SKM-1 treated with dmso at 0.1 percent for 144 hours (cell line): Measurements from ENCODE around the gene TAF8.

ENCODE experiments used
- DNase-seq: peaks from one replicate; lab custom pipeline; 2025; ENCODE audit not compliant: unreplicated experiment; lab: John Stamatoyannopoulos, UW

Gene TAF8

DNA sequence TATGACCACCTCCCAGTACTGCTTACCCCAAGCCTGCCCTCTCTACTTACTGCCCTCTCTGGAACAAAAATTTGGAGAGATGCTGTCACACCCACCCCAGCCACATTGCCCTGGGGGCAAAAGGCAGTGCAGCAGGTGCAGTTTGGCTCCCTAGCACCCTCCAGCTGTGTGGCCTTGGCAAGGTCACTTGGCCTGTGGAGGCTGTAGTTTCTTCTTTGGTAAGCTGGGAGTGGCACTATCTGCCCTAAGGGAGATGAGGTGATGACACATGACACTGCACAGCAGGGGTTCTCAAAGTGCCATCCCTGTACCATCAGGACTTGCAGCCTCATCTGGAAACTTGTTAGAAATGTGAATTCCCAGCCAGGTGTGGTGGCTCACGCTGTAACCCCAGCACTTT lies 44.8 kb downstream of the TAF8 start:
- no peak for DNase-seq

DNA sequence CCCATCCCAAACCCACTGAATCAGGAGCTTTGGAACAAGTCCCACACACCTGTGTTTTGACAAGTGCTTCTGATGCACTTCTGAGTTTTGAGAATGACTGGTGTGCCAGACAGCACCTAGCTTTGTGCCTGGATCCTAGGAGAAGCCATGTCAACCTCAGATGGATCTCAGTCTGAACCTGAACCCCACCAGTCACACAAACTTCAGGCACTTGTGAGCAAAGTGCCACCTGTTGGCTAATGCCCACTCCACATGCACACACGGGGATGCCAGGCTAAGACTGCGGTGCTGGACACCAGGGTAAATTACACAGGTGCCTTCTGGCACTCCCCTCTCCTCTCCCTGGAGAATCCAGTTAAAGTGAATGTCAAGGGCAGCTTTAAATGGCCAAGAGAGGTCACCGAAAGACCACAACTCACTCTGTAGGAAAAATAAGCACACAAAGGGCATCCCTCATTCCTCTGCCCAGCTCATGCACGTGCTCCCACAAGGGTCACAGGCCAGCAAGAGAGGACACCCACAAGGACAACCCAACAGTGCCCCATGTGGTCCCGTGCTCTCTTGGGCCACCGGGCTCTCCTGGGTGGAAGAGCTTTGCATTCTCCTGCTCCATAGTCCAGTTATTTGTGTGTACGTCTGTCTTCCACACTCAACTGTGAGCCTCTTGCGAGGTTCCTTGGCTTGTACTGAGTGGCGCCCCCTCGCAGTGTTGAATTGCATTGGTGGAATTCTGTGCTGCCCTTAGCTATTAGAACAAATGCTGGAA lies 45.6 kb downstream of the TAF8 start:
- no peak for DNase-seq

DNA sequence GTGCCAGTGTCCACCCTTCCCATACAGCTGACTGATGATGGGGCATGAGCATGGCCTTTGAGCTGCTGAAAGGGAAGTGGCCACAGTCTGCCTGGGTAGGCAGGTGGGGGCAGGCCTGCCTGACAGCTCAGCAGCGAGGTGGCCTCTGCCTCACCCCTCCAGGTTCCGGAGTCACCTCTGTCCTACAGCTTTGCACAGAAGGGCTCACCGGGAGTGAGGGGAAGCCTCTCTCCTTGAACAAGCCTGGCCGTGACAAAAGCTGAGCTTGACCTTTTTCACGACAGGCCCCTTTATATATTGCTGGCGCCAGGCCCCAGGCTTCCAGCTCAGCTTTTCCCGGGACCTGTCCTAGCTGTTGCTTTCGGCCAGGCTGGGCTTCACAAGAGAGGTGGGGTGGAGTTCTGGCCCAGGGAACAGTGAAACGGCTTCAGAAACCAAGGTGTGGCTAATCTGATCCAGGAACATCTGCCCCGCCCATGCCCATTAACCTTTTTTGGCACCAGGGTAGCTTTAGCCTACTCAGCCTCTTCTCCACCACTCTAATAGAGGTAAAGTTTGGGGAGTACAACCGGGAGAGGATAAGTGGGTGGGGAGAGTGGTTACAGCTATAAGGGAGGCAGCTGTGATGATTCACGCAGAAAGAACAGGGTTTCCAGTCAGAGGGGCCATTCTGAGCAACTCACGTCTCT lies 49.2 kb downstream of the TAF8 start:
- no peak for DNase-seq

DNA sequence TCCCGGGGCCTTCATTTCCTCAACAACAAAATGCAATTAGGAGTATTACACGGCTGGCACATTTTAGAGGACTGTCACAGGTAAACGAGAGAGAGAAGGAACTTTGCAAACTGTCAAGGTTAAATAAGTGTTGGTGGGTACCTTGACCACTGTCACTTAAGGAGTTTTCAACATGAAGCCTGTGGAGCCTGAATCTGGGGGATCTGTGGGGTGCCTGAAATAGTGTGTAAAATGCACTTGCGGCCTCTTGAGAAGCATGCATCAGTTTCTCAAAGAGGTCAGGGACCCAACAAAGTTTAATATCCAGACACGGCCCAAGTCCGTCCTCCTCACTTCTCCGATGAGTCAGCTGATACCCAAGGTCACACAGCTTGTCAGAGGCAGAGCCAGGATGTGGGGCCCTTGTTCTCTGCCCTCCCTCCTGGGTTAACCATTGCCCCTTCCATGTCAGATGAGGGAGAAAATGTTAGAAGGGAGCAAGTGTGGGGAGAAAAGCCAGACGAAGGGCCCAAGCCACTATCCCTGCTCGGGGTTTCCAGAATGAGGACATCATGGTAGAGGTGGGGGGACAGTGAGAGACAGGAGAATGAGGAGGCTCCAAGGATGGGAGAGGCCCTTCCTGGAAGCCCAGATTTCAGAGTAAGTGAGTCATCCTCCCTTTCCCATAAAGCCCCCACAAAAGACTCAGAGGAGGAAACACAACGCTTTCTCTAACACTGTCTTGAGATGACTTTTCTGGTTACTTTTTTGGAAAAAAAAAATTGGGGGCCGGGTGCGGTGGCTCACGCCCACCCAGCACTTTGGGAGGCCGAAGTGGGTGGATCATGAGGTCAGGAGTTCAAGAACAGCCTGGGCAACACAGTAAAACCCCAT lies 49.9 kb downstream of the TAF8 start:
- DNase-seq = no peak

DNA sequence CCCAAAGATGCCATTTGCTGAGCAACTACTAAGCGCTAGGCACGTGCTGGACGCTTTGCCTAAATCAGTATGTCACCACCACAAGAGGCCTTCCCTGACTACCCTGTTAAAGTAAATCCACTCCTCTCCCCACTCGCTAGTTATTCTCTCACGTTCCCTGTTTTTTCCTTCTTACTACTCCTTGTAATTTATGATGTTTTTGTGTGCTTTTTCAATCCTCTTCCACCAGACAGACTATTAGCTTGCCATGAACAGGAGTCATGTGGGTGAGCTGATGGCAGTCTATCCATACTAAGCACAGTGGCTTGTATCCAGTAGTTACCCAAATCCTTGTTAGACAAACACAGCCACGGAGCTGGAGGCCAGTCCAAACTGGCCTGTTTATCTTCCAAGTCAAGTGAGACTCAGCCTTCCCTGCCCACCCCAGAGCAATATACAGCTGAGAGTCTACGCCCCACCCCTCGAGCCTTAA lies 50.9 kb downstream of the TAF8 start:
- DNase-seq = no peak

DNA sequence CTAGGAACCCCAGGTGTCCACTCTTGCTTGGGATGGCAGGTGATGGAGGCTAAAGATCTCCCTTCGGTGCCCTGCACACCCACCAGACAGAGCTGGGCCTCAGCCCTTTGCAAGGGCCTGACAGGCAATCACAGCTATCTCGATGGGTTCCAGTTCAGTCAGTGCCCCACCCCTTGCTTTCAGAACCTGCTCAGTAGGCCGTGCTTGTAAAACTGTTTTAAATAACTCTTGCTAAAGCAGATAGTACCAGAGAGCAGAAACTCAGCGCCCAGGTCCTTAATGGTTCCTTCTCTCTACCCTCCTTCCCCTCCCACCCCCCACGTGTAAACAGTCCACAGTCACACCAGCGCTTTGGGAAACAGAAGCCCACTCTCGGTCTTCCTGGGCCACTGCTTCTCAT lies 52.9 kb downstream of the TAF8 start:
- no peak for DNase-seq

DNA sequence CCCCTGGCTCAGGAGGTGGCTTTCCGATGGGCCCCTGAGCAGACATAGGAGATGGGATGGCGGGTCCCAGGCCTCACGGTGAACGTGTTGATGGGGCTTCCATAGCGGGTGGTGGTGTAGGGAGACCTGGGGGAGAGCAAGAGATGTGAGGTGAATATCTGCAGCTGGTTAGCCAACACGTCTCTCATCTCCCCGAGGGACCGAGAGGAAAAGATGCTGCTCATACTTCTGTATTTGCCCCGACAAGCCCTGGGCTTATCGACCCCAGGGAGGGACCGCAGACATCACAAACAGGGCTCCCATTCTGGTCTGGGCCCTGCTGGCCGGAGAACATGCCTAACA lies 53.4 kb downstream of the TAF8 start:
- DNase-seq = no peak

DNA sequence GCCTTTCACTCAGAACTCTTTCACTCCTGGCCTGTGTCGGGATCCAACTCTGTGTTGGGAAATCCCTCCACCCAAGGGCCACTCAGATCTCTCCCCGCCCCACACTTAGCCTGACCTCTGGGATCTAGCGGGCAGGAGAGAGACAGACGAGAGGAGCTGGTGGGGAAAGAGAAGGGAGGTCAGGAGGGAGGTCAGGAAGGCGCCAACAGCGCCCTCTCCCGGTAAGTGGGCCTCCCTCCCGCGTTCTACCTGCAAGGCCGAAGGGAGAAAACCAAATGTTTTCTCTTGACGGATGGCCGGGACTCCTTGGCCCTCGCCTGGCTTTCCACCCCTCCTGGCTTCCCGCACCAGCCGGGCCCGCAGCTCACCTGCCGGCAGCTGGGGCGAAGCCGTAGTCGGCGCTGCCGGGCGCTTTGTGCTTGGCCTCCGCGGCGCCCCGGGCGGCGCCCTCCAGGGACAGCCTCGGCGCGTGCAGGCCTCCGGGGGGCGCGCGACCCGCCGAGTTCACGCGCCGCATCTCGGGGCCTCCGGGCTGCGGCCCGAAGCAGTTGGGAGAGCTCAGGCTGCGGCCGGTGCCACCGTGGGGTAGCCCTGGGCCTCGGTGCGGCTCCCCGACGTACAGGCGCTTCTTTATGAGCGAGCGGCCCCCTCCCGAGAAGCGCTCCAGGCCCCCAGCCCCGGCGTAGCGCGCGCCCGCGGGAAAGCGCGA lies 53.9 kb downstream of the TAF8 start:
- peak; percentile 81 for DNase-seq

DNA sequence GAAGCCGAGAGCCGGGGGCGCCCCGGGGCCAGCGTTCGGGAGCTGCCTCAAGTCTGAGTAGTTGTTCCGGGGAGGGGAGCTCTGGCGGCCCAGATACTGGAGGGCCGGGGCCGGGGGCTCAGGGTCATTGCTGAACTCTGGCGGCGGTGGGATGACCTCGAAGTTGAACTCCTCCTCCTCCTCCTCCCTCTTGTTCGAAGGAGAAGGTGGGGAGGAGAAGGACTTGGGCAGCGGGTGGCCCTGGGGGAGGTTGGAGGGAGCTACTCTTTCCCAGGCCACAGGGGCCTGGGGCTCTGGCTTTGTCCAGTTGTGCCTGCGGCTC lies 54.4 kb downstream of the TAF8 start:
- DNase-seq = no peak

DNA sequence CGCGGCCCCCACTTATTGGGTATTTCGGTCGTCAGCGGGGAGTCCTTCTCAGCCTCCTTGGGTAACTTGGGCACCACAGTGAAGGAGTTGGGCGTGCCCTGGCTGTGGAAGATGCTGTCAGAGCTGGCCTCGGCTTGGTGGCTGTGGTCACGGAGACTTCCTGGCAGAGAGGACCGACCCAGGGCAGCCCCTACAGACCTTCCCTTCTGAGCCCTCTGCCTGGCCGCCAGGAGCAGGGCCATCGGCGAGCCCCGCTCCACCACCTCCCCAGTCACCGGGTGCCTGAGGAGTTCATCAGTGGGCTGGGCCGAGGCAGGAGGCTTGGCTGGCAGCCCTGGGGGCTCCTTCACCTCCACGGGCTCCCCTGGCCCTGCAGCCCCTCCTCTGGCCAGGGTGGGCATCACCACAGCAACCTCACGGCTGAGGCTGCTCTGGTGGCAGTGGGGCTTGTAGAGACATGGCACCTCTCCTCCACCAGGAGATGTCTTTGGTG lies 54.9 kb downstream of the TAF8 start:
- DNase-seq = no peak

DNA sequence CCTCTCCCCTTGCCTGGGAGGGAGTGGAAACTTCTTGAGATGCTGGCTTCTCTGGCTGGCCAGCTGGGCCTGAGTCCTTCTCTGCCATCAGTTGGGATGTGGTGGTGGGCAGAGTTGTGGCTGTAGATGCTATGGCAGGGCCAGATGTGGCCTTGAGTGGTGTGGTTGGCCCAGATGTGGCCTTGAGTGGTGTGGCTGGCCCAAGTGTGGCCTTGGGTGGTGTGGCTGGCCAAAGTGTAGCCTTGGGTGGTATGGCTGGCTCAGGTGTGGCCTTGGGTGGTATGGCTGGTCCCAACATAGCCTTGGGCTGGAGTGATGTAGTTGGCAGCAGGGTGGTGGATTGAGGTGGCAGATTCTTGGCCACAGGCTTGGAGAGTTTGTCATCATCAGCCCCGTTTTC lies 55.4 kb downstream of the TAF8 start:
- no peak for DNase-seq

DNA sequence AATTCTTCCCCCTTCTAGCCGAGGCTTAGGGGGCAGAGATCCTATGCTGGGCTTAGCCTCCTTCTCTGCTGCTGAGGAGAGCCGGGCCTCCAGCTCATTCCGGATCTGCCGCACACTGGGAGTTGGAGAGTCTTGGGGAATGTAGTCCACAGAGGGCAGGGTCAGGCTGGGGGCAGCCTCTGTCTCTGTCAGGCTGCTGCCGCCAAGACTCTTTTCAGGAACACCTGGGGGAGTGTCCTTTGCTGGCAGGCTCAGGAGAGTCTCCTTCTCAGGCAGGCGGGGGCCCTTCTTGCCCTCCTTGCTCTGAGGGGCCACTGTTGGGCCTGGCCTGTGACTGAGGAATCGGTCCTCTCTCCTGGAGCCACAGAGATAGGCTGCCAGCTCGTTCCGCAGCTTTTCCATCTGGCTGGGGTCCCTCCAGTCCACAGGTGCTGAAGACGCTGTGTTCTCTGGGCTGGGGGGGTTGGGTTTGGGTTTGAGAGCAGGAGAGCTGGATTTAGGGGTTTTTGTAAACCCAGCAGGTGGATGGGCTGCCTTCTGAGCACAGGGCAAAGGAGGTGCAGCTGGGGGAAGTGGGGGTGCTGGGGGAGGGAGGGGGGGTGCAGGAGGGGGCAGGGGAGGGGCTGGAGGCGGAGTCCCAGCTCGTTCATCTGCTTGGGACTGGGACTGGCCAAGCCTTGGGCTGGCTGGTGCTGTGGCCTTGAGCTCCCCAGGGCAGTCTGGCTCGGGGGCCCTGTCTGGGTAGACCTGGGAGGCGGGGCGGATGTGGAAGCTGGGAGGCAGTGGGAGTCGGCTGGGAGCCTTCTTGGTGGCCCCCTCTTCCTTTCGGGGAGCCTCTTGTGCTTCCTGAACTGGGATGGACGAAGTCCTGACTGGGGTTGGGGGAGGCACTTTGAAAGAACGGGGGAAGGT lies 56.0 kb downstream of the TAF8 start:
- no peak for DNase-seq

DNA sequence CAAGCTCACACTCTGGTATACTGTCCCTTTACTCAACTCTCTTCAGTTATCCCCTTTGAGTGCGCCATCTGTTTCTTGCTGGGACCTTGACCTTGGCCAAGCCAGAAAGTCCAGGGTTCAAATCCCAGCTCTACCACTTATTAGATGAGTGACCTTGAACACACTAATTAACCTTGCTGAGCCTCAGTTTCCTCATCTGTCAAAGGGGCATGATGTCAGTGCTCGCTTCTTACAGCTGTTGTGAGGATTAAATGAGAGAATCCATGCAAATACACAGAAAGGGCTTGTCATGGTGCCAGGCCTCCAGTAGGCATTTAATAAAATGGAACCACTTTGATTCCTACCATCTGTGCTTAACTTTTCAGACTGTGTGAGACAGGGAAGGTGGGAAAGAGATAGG lies 57.7 kb downstream of the TAF8 start:
- DNase-seq = no peak

DNA sequence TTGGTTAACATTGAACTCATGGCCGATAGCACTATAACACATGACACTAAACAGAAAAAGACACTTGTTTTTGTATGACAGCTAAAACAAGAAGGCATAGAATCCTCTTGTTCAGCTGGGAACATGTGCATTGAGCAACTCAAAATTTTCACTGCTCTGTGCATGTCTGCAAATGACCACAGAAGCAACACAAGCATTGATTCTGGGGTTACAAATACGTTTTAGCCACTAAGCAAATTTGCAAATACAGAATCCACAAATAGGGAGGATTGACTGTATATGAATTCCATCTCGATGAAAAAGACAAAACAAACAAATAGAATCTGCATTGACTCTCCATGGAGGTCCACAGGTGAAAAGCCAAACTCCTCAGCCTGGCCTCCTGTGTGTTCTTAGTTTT lies 60.4 kb downstream of the TAF8 start:
- DNase-seq = no peak

DNA sequence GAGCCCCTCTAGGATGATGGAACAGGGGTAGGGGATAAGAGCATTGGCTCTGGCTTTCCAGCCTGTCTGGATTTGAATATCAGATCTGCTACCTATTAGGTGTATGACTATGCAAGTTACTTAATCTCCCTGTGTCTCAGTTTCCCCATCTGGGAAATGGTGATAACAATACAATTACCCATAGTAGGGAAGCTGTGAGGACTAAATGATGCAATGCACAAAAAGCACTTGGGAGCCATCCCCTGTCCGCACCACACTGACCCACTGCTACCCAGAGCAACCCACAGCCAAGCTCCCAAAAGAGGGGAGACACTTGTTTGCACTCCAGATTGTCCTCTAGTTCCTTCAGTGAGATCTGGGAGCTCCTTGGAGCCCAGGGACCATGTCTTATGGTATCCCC lies 62.0 kb downstream of the TAF8 start:
- no peak for DNase-seq

DNA sequence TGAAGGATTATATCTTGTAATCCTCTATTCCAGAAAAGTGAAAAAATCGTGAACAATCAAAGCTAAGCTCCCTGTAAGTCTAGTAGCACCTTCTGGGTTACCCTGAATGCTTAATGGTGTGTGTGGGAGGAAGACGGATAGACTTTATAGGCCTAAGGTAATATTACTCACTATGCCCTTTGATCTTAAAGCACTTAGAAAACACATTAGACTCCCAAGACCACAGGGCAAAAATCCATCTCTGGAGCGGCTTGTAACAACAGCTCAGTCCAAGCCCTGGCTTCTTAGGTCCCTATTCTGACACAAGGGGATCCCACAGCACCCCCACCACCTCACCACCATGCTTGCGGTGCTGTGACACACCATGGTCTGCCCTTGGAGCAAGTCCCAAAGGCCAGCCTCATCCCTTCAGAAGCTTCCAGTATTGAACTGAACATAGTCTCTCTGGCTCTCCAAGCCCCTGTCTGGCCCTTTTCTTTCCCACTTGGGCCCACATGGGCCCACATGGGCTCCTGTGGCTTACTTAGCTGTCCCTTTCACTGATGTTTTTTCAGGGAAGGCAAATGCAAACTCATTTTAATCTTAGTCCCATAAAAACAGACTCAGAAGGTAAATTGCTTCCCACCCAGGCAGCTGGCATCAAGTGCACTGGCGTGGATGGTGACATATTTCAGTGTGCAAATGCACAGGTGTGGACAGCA lies 63.8 kb downstream of the TAF8 start:
- no peak for DNase-seq

DNA sequence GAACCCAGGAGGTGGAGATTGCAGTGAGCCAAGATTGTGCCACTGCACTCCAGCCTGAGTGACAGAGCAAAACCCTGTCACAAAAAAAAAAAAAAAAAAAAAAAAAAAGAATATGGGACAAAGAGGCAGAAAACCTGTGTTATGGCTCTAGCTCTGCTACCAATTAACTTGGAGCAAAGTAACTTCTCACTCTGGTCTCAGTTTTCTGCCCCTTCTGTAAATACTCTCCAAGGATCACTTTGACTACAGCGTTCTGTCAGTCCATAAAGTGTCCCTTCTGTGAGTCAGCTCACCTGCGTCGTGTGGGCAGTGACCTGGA lies 67.5 kb downstream of the TAF8 start:
- DNase-seq = no peak

DNA sequence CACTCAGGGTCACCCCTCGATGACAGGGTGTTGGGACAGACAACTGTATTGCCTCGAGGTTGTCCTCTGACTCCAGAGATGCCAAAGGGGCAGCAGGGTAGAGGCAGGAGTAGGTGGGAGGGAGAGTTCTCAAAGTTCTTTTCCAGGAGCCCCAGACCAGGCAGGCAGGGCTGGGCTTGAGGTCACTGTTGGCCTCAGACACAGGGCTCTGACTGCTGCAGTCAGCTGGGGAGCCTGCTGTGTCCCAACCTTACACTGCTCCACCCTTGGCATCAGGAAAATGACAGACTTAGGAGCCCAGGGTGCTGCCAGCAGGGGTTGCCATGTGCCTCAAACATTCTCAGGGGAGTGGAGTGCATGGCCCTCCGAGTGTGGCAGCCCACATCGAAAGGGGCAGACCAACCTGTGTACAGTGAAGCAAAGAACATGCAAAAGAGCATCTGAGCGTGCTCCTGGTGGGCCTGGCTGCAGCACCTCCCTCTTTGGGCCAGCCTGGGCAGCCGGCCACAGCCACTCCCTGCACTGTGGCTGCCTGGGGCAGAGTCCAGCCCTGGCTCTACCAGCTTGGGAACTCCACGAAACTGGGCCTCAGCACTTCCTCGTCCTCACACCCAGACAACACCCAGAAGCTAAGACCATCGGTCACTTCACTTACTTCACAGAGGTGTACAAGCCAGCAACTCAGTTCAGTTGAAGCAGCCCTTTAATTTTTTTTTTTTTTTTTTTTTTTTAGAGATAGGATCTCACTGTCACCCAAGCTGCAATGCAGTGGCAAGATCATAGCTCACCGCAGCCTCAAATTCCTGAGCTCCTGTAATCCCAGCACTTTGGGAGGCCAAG lies 68.1 kb downstream of the TAF8 start:
- DNase-seq = no peak
